ENCODE data around the gene KLF6.

DNA sequence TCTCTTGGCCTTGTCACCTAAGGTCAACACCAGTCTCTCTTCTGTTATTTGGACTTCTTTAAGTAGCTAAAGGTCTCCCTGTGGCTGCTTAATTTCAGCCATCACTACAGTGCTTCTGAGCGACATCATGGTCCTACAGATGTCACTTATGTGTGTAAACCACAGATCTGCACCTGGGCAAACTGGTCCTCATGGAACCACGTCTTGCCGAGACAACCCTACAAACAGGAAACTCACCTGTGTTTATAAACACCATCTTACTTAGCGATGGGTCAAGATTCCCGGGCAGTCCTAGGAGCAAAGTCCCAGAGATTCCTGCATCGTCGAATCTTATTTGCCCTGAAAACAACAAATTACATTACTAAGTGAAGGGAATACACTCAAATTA lies 27.8 kb downstream of the KLF6 start:
- TF ChIP-seq, protein P1, sequence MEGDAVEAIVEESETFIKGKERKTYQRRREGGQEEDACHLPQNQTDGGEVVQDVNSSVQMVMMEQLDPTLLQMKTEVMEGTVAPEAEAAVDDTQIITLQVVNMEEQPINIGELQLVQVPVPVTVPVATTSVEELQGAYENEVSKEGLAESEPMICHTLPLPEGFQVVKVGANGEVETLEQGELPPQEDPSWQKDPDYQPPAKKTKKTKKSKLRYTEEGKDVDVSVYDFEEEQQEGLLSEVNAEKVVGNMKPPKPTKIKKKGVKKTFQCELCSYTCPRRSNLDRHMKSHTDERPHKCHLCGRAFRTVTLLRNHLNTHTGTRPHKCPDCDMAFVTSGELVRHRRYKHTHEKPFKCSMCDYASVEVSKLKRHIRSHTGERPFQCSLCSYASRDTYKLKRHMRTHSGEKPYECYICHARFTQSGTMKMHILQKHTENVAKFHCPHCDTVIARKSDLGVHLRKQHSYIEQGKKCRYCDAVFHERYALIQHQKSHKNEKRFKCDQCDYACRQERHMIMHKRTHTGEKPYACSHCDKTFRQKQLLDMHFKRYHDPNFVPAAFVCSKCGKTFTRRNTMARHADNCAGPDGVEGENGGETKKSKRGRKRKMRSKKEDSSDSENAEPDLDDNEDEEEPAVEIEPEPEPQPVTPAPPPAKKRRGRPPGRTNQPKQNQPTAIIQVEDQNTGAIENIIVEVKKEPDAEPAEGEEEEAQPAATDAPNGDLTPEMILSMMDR (IDR thresholded peaks at IDR 0.05; ENCODE audit: extremely low read depth in 1 of 2, insufficient read depth in 1 of 2, low read depth in 1 of 2, low read length in 2 of 2) = no peak
- TF ChIP-seq EZH2 (IDR thresholded peaks at IDR 0.05; ENCODE audit: borderline replicate concordance, low read depth, low read length, severe bottlenecking) (no peak), POLR2A (IDR thresholded peaks at IDR 0.05; ENCODE audit: low read depth, low read length) (no peak), POLR2AphosphoS5 (IDR thresholded peaks at IDR 0.05; ENCODE audit: insufficient read depth, low read depth, low read length) (no peak)
- TF ChIP-seq, protein P2, sequence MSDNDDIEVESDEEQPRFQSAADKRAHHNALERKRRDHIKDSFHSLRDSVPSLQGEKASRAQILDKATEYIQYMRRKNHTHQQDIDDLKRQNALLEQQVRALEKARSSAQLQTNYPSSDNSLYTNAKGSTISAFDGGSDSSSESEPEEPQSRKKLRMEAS (IDR thresholded peaks at IDR 0.05; ENCODE audit: insufficient read depth, insufficient read length) = no peak

Data from endothelial cell of umbilical vein (primary cell).